Right cardiac atrium (tissue), 5 donors: Measurements from ENCODE around the gene PRKCA. TPM values are rescaled to one million over a fixed set of nuclear protein-coding genes. Genes with fewer than 3 reads are reported as not detected.

Experiments used
- ATAC-seq, 2 donors: fragments of 200-7000 bp; cut with Tn5 transposase; one replicate each; pipeline versions ENCODE4 v1.8.0 to v1.9.1; 2020; ENCODE audit warnings: moderate library complexity in 2 of 2, mild to moderate bottlenecking in 1 of 2
- DNase-seq, 3 donors: peaks; one replicate each; pipeline ENCODE4 v3.0.0-alpha.2; 2020
- H3K27ac ChIP-seq: one replicate; pipeline ENCODE4 v1.5.1; 2013; ENCODE audit warnings: mild to moderate bottlenecking, low read length, control low read depth, moderate library complexity
- H3K27me3 ChIP-seq: one replicate; pipeline ENCODE4 v1.6.1; 2013; ENCODE audit not compliant: control insufficient read depth, insufficient read depth
- H3K4me1 ChIP-seq: one replicate; pipeline ENCODE4 v1.6.1; 2013; ENCODE audit warnings: low read length; ENCODE audit not compliant: control insufficient read depth, insufficient read depth
- H3K4me3 ChIP-seq: one replicate; pipeline ENCODE4 v1.5.1; 2013; ENCODE audit warnings: low read length, control low read depth
- H3K9me3 ChIP-seq: one replicate; pipeline ENCODE4 v1.6.1; 2013; ENCODE audit warnings: low read length; ENCODE audit not compliant: control insufficient read depth
- WGBS: extraction: QIAGEN DNeasy Blood & Tissue Kit; methylation state at CpG from one replicate; pipeline ENCODE4 v1.1.7; 2013; 5-methylcytosine and 5-hydroxymethylcytosine counted together
- intact Hi-C, 4 donors: fragments of 100-400 bp; cut with DNase I; formaldehyde crosslinking; loops; one replicate each; pipeline versions ENCODE4 v1.11.0 to v1.14.0; 2022 to 2023
- polyA plus RNA-seq: library from polyadenylated mRNA; stranded (reverse); fragments of 200-250 nt; gene quantifications from one replicate; pipeline ENCODE4 v1.2.3, GENCODE V29; 2013
- total RNA-seq, 4 donors: library from RNA; stranded (reverse); fragmentation: NEBNext Ultra II Directional; extraction: Animal tissue kit (Norgen Biotek cat#: 25700); gene quantifications; one replicate each; pipeline ENCODE4 v1.2.1, GENCODE V29; 2021
- donor health status: healthy with polysubstance abuse.
- donor health status: DM: no; HTN: yes; CAD: no.
- donor health status: DM: no; HTN: no; CAD: no.
- donor health status: DM: no; HTN: yes; CAD: no; lungs with severe emphysema.
- donor health status: DM: yes; HTN: yes; CAD: no.

PRKCA gene
- total and polyA plus RNA-seq, 5 donors, result 2.2 to 8.0 (median 6.8) TPM

- no peaks in the 10 kb centered on the region for H3K4me1 ChIP-seq
- no peak overlapping the region for H3K4me3 ChIP-seq
- DNase-seq, result no peak
- WGBS, result 83% methylated on average over 5 of the region's 5 CpGs
- no peaks in the 10 kb centered on the region for H3K27me3 ChIP-seq
- intact Hi-C loops, result no loop called here
- ATAC-seq, result no peak
- H3K9me3 ChIP-seq, result no peaks in the 10 kb centered on the region
- no peak overlapping the region for H3K27ac ChIP-seq
Measured at GRCh38 chr17:66740226-66740625, 437.8 kb downstream of the PRKCA start.

GRCh38 chr17:66743511-66743910 is 441.1 kb downstream of the PRKCA start:
- Histone ChIP-seq H3K27me3 (no peaks in the 10 kb centered on the region), H3K9me3 (no peaks in the 10 kb centered on the region), H3K4me3 (no peak overlapping the region), H3K27ac (no peak overlapping the region), H3K4me1 (no peaks in the 10 kb centered on the region)
- WGBS, result 94% methylated on average over 2 of the region's 2 CpGs
- DNase-seq (no peak), ATAC-seq (no peak)
- intact Hi-C loops, result no loop called here

- 78% methylated on average over 5 of the region's 5 CpGs for WGBS
- Histone ChIP-seq H3K9me3 (no peaks in the 10 kb centered on the region), H3K27me3 (no peaks in the 10 kb centered on the region), H3K4me3 (no peak overlapping the region), H3K27ac (no peak overlapping the region), H3K4me1 (no peaks in the 10 kb centered on the region)
- DNase-seq (no peak), ATAC-seq (no peak)
- intact Hi-C loops, result no loop called here
Measured at GRCh38 chr17:66746736-66747135, 444.3 kb downstream of the PRKCA start.

DNA sequence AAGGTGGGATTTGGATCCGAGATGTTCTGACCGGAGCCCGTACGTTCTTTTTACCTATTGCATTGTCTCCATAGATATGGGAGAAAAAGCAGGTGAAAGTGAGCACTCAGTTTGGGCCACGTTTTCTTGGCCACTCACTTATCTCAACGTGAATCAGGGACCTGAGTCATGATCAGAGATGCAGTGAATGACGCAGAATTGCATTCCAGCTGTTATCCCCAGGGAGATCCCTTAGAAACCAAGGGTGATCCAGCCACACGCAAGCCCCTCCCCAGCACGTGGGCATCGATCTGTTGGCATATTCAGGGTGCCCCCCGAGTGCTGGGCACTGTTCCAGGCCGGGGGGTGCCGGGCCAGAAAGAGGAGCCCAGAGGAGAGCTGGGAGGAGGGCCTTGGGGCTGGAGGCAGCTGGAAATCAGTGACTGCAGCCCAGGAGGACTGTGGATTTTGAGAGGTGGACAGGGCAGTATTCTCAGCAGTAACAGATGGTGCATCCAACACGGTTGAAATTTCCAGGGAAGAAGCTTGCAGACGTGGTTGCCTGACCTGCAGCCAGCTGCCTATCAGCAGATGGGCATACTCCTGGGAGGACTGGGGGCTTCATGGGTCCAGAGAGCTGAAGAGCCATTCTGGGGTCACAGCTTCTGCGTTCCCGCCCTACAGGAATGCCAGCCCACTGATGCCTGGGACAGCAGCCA is 445.3 kb downstream of the PRKCA start:
- no peaks in the 10 kb centered on the region for H3K4me1 ChIP-seq
- H3K27ac ChIP-seq, result no peak overlapping the region
- 80% methylated on average over 17 of the region's 17 CpGs for WGBS
- DNase-seq (no peak), ATAC-seq (no peak)
- H3K27me3 ChIP-seq, result no peaks in the 10 kb centered on the region
- no peaks in the 10 kb centered on the region for H3K9me3 ChIP-seq
- intact Hi-C loops, result no loop called here
- H3K4me3 ChIP-seq, result no peak overlapping the region

DNA sequence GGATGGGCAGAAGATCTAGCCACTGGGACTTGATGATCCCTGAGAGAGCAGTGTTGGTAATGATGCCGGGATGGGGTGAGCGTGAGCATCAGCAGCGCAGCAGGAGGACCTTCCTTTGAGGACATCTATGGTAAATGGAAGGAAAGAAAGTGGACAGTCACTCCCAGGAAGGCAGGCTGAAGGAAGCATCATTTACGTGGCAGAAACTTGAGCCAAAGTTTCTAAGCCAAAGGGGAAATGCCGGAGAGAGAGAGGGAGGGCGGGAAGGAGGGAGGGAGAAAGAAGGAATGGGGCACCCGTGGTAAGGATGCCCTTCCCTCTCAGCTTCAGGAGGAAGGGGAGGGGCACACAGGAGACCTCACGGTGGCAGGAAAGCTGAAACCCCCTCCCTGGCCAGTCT is 446.2 kb downstream of the PRKCA start:
- H3K27ac ChIP-seq, result no peak overlapping the region
- H3K4me3 ChIP-seq, result no peak overlapping the region
- ATAC-seq, result no peak
- intact Hi-C loops, result no loop called here
- 73% methylated on average over 8 of the region's 8 CpGs for WGBS
- H3K9me3 ChIP-seq, result no peaks in the 10 kb centered on the region
- H3K27me3 ChIP-seq, result no peaks in the 10 kb centered on the region
- H3K4me1 ChIP-seq, result no peaks in the 10 kb centered on the region
- DNase-seq, result no peak

DNA sequence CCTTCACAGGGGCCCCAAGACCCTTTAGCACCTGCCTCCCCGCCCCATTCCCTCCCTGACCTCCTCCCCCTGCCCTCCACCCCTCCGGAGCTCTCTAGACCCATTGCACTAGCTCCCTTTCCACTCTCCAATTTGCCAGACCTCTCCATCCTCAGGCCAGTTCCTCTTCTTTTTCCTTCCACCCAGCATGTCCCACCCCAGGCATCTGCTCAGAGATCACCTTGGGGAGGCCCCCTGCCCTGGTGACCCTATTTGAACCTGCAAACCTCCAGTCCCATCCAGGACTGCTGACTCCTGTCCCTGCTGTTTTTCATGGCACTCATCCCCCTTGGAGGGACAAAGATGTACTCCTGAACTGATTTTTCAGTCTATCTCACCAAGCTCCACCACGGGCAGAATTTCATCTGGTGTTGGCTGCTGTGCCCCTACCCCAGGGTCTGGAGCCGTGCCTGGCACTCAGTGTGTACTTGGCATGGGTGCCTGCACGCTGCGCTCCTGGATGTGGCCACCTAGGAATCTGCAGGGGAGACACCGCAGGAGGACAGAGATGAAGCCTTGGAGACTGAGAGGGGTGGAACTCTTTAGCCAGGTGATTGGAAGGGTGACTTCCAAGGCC is 446.9 kb downstream of the PRKCA start:
- intact Hi-C loops, result no loop called here
- Histone ChIP-seq H3K27me3 (no peaks in the 10 kb centered on the region), H3K4me3 (no peak overlapping the region), H3K4me1 (no peaks in the 10 kb centered on the region), H3K9me3 (no peaks in the 10 kb centered on the region), H3K27ac (no peak overlapping the region)
- ATAC-seq (no peak), DNase-seq (no peak)
- 92% methylated on average over 7 of the region's 7 CpGs for WGBS

- Histone ChIP-seq H3K9me3 (no peaks in the 10 kb centered on the region), H3K4me3 (no peak overlapping the region), H3K27ac (no peak overlapping the region), H3K27me3 (no peaks in the 10 kb centered on the region), H3K4me1 (no peaks in the 10 kb centered on the region)
- WGBS, result 93% methylated on average over 7 of the region's 7 CpGs
- ATAC-seq, result no peak
- DNase-seq, result no peak
- intact Hi-C loops, result no loop called here
Measured at GRCh38 chr17:66750116-66750515, 447.7 kb downstream of the PRKCA start.

DNA sequence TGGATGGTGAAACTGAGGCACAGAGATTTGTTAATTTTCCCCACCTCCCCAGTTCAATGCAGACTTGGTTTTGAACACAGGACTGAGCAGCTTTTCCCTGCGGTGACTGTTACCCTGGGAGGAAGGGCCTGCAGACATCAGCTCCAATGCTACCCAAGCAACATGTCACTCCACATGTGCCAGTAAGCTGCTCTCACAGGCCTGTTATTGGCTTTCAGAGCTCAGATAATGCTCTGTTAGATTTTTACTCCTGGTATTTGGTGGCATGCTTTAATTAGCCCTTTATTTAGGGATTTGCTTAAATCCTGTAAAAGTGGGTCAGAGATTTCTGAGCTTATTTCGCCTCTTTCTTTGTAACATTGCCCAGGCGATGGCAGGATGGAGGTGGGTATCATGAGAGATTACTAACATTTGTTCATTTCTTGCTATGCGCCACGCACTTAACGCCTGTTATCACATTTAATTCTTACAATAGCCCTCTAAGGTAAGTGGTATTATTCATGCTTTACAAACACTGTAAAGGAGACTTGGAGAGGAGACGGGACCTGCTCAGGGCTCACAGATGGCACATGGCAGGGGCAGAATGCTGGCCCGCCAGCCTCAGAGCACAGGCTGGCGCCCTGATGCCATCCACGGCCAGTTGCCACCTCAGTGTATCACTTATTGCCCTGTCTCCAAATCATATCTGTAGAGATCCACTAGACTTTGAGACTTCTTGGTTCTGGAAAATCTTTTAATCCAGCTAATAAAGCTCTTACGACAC is 448.5 kb downstream of the PRKCA start:
- H3K9me3 ChIP-seq, result no peaks in the 10 kb centered on the region
- intact Hi-C loops, result no loop called here

GRCh38 chr17:66751771-66752170 is 449.4 kb downstream of the PRKCA start:
- WGBS, result 95% methylated on average over 3 of the region's 3 CpGs

More for the DNA sequence above, 448.5 kb downstream of the PRKCA start:
- H3K4me3 ChIP-seq, result no peak overlapping the region
- 96% methylated on average over 11 of the region's 11 CpGs for WGBS
- DNase-seq, result no peak
- H3K27ac ChIP-seq, result no peak overlapping the region
- no peaks in the 10 kb centered on the region for H3K4me1 ChIP-seq
- H3K27me3 ChIP-seq, result no peaks in the 10 kb centered on the region
- no peak for ATAC-seq

DNA sequence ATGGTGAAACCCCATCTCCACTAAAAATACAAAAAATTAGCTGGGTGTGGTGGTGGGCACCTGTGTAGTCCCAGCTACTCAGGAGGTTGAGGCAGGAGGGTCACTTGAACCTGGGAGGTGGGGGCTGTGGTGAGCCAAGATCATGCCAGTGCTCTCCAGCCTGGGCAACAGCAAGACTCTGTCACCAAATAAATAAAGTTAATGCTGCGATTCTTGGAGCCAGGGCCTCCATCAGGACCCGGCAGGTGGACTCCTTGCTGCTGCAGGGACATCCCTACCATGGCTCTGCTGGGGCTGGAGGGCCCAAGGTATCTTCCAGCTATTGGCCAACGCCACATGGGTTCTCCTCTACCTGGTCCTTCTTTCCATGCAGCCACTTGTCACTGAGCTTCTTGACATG is 450.0 kb downstream of the PRKCA start:
- Histone ChIP-seq H3K27me3 (no peaks in the 10 kb centered on the region), H3K27ac (no peak overlapping the region), H3K4me1 (no peaks in the 10 kb centered on the region), H3K9me3 (no peaks in the 10 kb centered on the region), H3K4me3 (no peak overlapping the region)
- intact Hi-C loops, result no loop called here
- ATAC-seq (no peak), DNase-seq (no peak)
- WGBS, result 67% methylated on average over 3 of the region's 3 CpGs

More at GRCh38 chr17:66751771-66752170, 449.4 kb downstream of the PRKCA start:
- H3K4me1 ChIP-seq, result no peaks in the 10 kb centered on the region
- no peaks in the 10 kb centered on the region for H3K9me3 ChIP-seq
- H3K4me3 ChIP-seq, result no peak overlapping the region
- ATAC-seq (no peak), DNase-seq (no peak)
- intact Hi-C loops, result no loop called here
- no peaks in the 10 kb centered on the region for H3K27me3 ChIP-seq
- H3K27ac ChIP-seq, result no peak overlapping the region

- WGBS, result 84% methylated on average over 11 of the region's 11 CpGs
- Histone ChIP-seq H3K9me3 (no peaks in the 10 kb centered on the region), H3K27me3 (no peaks in the 10 kb centered on the region), H3K4me3 (no peak overlapping the region), H3K4me1 (no peaks in the 10 kb centered on the region), H3K27ac (no peak overlapping the region)
- no peak for ATAC-seq
- DNase-seq, result no peak
- intact Hi-C loops, result no loop called here
Measured at GRCh38 chr17:66753126-66753920, 450.9 kb downstream of the PRKCA start.
